ENCODE measurements around the gene TECPR1.

The TECPR1 gene

GRCh38 chr7:98251601-98252424 lies at the start of gene TECPR1:
Gene TECPR1 (minus strand): TSS chr7:98252232. CDS start chr7:98246146, 6,086 bp downstream.
- peak; percentile 94 for DNase-seq

GRCh38 chr7:98300595-98301372 lies 48.8 kb upstream of the TECPR1 start:
- no peak for DNase-seq

- DNase-seq: no peak
These were observed 45.7 kb upstream of the TECPR1 start for GRCh38 chr7:98297626-98298286.

GRCh38 chr7:98296833-98297232 lies 44.8 kb upstream of the TECPR1 start:
- no peak for DNase-seq

GRCh38 chr7:98295467-98296192 lies 43.6 kb upstream of the TECPR1 start:
- DNase-seq: no peak

GRCh38 chr7:98294798-98295382 lies 42.9 kb upstream of the TECPR1 start:
- peak; percentile 33 for DNase-seq

GRCh38 chr7:98294326-98294725 lies 42.3 kb upstream of the TECPR1 start:
- DNase-seq: no peak

- DNase-seq: no peak
These were observed 41.7 kb upstream of the TECPR1 start for GRCh38 chr7:98293746-98294145.

- DNase-seq: no peak
These were observed 41.2 kb upstream of the TECPR1 start for GRCh38 chr7:98293265-98293664.

- DNase-seq: no peak
These were observed 39.7 kb upstream of the TECPR1 start for GRCh38 chr7:98291717-98292116.

- no peak for DNase-seq
These were observed 37.4 kb upstream of the TECPR1 start for GRCh38 chr7:98289333-98289875.

- DNase-seq: no peak
These were observed 36.2 kb upstream of the TECPR1 start for GRCh38 chr7:98288064-98288823.

- DNase-seq: no peak
These were observed 35.5 kb upstream of the TECPR1 start for GRCh38 chr7:98287486-98287959.

- no peak for DNase-seq
These were observed 34.9 kb upstream of the TECPR1 start for GRCh38 chr7:98286701-98287485.

GRCh38 chr7:98286093-98286539 lies 34.1 kb upstream of the TECPR1 start:
- DNase-seq: no peak

- no peak for DNase-seq
These were observed 33.4 kb upstream of the TECPR1 start for GRCh38 chr7:98285157-98286092.

- no peak for DNase-seq
These were observed 32.5 kb upstream of the TECPR1 start for GRCh38 chr7:98284335-98285036.

GRCh38 chr7:98283887-98284222 lies 31.8 kb upstream of the TECPR1 start:
- no peak for DNase-seq

Data from activated CD4-positive, alpha-beta T cell treated with anti-CD3 and anti-CD28 coated beads, Interleukin-2, Interleukin-6, amounts not matched to agents 100 ng/mL and 50 ng/mL, durations not matched to agents 16 hours and 8 hours (primary cell).